Mucosa of descending colon (tissue), 3 donors: Measurements from ENCODE around the gene FARP1. TPM values are rescaled to one million over a fixed set of nuclear protein-coding genes. Genes with fewer than 3 reads are reported as not detected.

ENCODE experiments used
- ATAC-seq: fragments of 200-7000 bp; cut with Tn5 transposase; one replicate; pipeline ENCODE4 v1.9.1; 2020; ENCODE audit warnings: mild to moderate bottlenecking, moderate library complexity
- DNase-seq, 3 donors: peaks; one replicate each; pipeline ENCODE4 v3.0.0-alpha.2; 2020
- H3K36me3 ChIP-seq: fragments of 200-600 bp; one replicate; pipeline ENCODE4 v1.8.0; 2021; ENCODE audit warnings: low read depth, mild to moderate bottlenecking
- H3K4me1 ChIP-seq: fragments of 200-600 bp; one replicate; pipeline ENCODE4 v1.8.0; 2021; ENCODE audit warnings: low read depth, mild to moderate bottlenecking
- H3K4me3 ChIP-seq: fragments of 200-600 bp; one replicate; pipeline ENCODE4 v1.8.0; 2021; ENCODE audit warnings: mild to moderate bottlenecking
- H3K9me3 ChIP-seq: fragments of 200-600 bp; one replicate; pipeline ENCODE4 v1.8.0; 2021; ENCODE audit warnings: mild to moderate bottlenecking
- intact Hi-C, 2 donors: fragments of 100-400 bp; cut with DNase I in 1 of 2; cut with micrococcal nuclease in 1 of 2; formaldehyde crosslinking; loops; one replicate each; pipeline versions ENCODE4 v1.11.0 to v1.11.1; 2022; cut with DNase I, micrococcal nuclease
- total RNA-seq, 3 donors: library from RNA; stranded (reverse); fragmentation: NEBNext Ultra II Directional in 2 of 3; extraction: Animal tissue kit (Norgen Biotek cat#: 25700) in 2 of 3; gene quantifications; one replicate each; pipeline versions ENCODE4 v1.2.1 to v1.2.4, GENCODE V29; 2021 to 2023
- TF ChIP-seq, protein P1 (sequence below): fragments of 200-600 bp; IDR thresholded peaks from one replicate; pipeline ENCODE4 v1.8.0; 2022; ENCODE audit warnings: antibody characterized with exemption, mild to moderate bottlenecking
- donor health status: DM: no; HTN: no; CAD: no; lungs with moderate emphysema.
- donor health status: DM: no; HTN: no; CAD: no.
- donor health status: DM: no; HTN: yes; CAD: no.

Gene FARP1
- total RNA-seq, 3 donors from 2014 or later: 44.4 to 111 (median 53.6) TPM

DNA sequence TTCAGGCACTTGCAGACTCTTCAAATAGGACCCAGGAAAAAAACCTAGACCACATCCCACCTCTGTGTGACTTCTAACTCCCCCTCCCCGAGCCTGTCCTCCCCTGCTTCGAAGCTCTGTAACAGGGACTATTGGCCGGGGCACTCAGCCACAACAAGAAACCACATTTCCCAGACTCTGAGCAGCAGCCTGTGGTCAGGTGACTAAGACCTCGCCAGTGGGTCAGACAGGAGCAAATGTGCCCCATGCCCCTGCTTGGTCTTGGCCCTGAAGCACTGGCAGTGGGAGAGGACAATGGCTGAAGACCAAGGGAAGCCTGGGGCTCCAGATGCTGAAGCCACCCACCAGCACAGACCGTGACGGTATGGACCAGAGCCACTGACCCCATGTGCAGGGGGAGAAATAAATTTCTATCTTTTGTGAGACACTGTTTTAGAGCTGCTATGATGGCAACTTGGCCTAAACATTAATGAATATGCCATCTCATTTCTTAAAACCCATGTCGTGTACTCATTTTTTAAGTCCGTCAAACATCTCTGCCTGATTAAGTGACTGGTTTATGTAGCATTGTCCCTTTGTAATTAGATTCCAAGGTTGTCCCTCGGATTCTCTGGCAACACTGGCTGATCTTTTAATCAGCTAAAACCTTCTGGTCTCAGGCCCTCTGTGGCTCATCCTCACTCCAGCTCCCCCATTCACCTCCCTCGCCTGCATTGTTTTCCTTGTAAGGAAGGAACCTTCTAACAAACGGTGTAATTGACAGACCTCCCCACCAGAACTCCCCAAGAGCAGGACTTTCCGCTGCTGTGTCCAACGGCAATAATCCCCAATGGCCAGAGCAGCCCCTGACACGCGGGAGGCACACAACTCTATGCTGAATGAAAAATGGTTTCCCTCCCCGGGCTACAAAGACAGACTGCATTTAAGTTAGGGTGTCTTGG, 335.6 kb downstream of the FARP1 start:
- ATAC-seq: no peak
- peaks cover 36% of the 10 kb centered on the region for H3K4me1 ChIP-seq
- intact Hi-C loops: no loop called here

DNA sequence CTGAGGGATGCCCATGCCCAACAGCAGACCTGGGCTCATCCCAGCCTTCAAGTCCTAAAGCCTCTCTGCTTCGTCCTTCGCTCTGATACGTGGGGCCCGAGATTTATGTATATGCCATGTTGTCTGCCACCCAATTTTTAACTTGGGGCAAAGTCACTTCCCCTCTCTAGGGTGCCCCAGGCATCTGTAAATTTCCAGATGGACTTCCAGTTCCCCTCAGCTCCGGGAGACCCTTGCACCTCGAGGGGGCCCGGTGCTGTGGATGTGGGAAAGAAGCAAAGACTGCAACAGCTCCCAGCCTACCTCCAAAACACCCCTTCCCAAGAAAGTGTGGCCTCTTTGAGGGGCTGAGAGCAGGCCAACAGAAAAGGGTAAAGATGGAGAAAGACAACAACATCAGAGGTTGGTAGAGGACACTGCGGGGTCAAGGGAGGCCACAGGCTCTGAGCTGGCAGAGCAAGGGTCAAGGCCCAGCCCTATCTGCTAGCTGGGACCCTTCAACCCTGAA, 336.7 kb downstream of the FARP1 start:
- Histone ChIP-seq H3K36me3 (no peaks in the 10 kb centered on the region), H3K4me3 (no peak overlapping the region), H3K4me1 (peaks cover 47% of the 10 kb centered on the region), H3K9me3 (no peaks in the 10 kb centered on the region)
- ATAC-seq (no peak), DNase-seq (no peak)
- TF ChIP-seq, protein P1, sequence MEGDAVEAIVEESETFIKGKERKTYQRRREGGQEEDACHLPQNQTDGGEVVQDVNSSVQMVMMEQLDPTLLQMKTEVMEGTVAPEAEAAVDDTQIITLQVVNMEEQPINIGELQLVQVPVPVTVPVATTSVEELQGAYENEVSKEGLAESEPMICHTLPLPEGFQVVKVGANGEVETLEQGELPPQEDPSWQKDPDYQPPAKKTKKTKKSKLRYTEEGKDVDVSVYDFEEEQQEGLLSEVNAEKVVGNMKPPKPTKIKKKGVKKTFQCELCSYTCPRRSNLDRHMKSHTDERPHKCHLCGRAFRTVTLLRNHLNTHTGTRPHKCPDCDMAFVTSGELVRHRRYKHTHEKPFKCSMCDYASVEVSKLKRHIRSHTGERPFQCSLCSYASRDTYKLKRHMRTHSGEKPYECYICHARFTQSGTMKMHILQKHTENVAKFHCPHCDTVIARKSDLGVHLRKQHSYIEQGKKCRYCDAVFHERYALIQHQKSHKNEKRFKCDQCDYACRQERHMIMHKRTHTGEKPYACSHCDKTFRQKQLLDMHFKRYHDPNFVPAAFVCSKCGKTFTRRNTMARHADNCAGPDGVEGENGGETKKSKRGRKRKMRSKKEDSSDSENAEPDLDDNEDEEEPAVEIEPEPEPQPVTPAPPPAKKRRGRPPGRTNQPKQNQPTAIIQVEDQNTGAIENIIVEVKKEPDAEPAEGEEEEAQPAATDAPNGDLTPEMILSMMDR: no peak
- intact Hi-C loops: no loop called here

More for the DNA sequence above, 335.6 kb downstream of the FARP1 start:
- no peaks in the 10 kb centered on the region for H3K36me3 ChIP-seq
- no peak for DNase-seq
- no peaks in the 10 kb centered on the region for H3K9me3 ChIP-seq
- TF ChIP-seq, protein P1: no peak
- no peak overlapping the region for H3K4me3 ChIP-seq

DNA sequence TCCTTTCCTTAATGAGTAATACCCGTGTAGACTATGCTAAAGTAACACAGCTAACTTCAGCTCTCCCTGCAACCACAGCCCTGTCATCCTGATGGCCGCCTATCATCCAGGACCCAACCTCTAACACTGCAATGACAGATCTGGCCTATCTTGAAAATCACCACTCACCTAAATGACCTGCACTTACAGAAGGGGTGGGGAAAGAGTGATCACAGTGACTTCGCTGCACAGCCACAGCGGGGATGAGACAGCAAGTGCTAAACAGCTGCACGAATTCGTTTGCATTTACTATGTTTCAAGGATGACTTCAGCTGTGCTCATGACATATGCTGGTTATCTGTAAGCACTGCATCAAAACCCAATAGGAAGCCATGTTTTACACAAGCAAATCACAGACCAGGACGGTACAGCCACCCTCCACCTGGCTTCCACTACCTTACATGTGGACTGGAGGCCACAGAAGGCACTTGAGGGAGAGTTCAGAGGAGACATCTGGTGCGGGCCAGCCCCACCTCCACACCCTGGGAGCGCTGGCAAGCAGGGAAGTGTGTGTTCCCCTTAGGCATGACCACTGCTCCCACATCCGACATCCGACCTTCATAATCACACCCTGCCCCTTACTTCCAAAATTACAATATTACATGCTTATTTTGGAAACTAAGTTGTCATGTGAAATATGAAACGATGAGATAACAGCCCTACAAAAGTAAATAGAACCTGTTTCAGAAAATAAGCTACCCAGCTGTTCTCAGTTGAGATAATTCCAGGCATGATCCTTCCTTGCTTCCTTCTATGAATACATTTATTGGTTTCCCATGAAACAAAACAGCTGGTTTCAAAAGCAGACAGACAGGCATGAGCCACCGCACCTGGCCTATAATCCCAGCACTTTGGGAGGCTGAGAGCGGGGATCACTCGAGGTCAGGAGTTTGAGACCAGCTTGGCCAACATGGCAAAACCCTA, 338.3 kb downstream of the FARP1 start:
- no peak for DNase-seq
- ATAC-seq: peak; percentile 3
- intact Hi-C loops: no loop called here
- peaks cover 4% of the 10 kb centered on the region for H3K36me3 ChIP-seq
- H3K4me1 ChIP-seq: peaks cover 55% of the 10 kb centered on the region
- H3K9me3 ChIP-seq: no peaks in the 10 kb centered on the region
- TF ChIP-seq, protein P1: no peak
- no peak overlapping the region for H3K4me3 ChIP-seq

DNA sequence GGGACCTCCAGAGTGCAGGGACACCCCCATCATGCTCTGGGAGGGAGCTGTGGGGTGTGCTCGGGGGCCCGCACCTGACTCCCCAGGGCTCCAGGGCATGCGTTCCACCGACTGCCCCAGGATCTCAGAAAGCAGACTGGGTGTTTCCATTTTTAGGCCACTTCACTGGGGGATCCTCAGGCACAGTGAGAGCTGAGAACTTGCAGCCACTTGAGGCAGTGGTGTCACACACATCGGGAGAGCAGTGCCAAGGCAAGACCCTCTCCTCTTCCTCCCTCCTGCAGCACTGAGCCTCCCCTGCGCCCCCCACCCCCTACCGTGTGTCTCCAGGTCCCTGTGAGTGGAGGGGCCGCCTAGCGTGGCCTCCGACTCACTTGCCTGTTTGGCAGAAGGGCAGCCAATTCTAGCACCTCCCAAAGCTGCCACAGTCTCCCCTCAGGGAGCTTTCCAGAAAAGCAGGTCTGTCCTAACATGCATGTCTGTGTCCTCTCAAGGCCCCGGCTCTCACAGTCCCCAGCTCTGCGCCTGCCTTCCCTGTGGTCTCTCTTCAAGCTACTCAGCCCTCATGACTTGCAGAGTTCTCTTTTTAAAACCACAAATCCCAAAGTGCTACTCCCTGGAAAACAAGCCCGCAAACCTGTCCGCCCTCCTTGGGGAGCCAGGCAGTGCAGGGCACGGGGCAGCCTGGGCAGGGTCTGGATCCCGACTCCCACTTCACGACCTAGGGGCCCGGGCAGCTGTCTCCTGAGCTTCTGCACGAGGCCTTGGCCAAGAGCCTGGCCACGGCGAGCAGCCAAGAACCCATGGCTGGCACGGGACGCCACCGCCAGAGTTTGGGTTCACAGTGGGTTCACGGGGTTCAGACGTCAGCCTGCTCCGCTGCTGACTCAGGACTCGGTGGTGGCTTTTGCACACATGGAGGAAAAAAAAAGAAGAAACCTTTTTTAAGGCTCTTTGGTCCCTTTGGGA, 339.9 kb downstream of the FARP1 start:
- DNase-seq (peak; percentile 60 to 79 (median 75)), ATAC-seq (peak; percentile 22)
- no peaks in the 10 kb centered on the region for H3K9me3 ChIP-seq
- H3K4me1 ChIP-seq: peaks cover 56% of the 10 kb centered on the region
- TF ChIP-seq, protein P1: no peak
- H3K36me3 ChIP-seq: peaks cover 4% of the 10 kb centered on the region
- intact Hi-C loops: no loop called here
- H3K4me3 ChIP-seq: no peak overlapping the region
